K562 (cell line): ENCODE measurements around the gene NQO2. TPM values are rescaled to one million over a fixed set of nuclear protein-coding genes. Genes with fewer than 3 reads are reported as not detected.
"Not testable (repeated sequence)": the region's sequence is repeated elsewhere in the genome, so short reads cannot be mapped to it uniquely, and the experiment has no call there.

ENCODE experiments used
- AFF1 ChIP-seq, 2 experiments: fragments of 450-650 bp; IDR thresholded peaks; 2 replicates each; pipeline ENCODE4 v1.6.1; 2018; ENCODE audit warnings: mild to moderate bottlenecking in 2 of 2, low read depth in 1 of 2; ENCODE audit not compliant: partially characterized antibody in 2 of 2
- ATF1 ChIP-seq, 2 experiments: fragments of 450-650 bp in 1 of 2; IDR thresholded peaks; 2 replicates each; pipeline ENCODE4 v1.6.1; 2016; ENCODE audit warnings: missing compliant biosample characterization in 1 of 2, missing genetic modification characterization in 1 of 2
- EP400 ChIP-seq: fragments of 450-650 bp; IDR thresholded peaks from 2 replicates; pipeline ENCODE4 v1.6.1; 2017; ENCODE audit warnings: antibody characterized with exemption, mild to moderate bottlenecking, moderate library complexity
- GTF2A2 ChIP-seq: IDR thresholded peaks from 2 replicates; pipeline ENCODE4 v1.6.1; 2016; ENCODE audit warnings: mild to moderate bottlenecking, missing genetic modification characterization, missing compliant biosample characterization
- IRF9 ChIP-seq: fragments of 450-650 bp; IDR thresholded peaks from 2 replicates; pipeline ENCODE4 v1.6.1; 2016; ENCODE audit warnings: missing biosample characterization, missing genetic modification characterization
- MAX ChIP-seq: sonication (generic); formaldehyde crosslinking; IDR thresholded peaks from 2 replicates; pipeline ENCODE4 v1.9.0; 2022; ENCODE audit warnings: mild to moderate bottlenecking, missing genetic modification reagents
- MYC ChIP-seq, 2 experiments: fragments of 250-450 bp in 1 of 2; sonication (Bioruptor Pico) in 1 of 2; IDR thresholded peaks; 2 replicates each; pipeline versions ENCODE4 v1.5.1 to v1.6.1; 2012 to 2021; ENCODE audit warnings: low read depth in 2 of 2, borderline replicate concordance in 1 of 2, improper control_type of control experiment in 1 of 2, low read length in 1 of 2, mild to moderate bottlenecking in 1 of 2, moderate library complexity in 1 of 2
- NFIC ChIP-seq: fragments of 450-650 bp; IDR thresholded peaks from 2 replicates; pipeline ENCODE4 v1.6.1; 2017; ENCODE audit warnings: mild to moderate bottlenecking, inconsistent platforms
- THRB ChIP-seq: fragments of 450-650 bp; formaldehyde crosslinking; conservative IDR thresholded peaks from 2 replicates; pipeline ENCODE4 v1.4.0; 2022; ENCODE audit warnings: mild to moderate bottlenecking, missing genetic modification characterization
- ZNF175 ChIP-seq: fragments of 200-800 bp; sonication (Bioruptor generic); IDR thresholded peaks from 2 replicates; pipeline ENCODE4 v1.6.1; 2016; ENCODE audit warnings: low read depth, mild to moderate bottlenecking, missing genetic modification characterization, missing compliant biosample characterization
- ZNF76 ChIP-seq: fragments of 250-450 bp; sonication (Bioruptor Pico); IDR thresholded peaks from 2 replicates; pipeline ENCODE4 v1.4.0; 2020; ENCODE audit warnings: mild to moderate bottlenecking, moderate library complexity, borderline replicate concordance
- ZNF79 ChIP-seq: fragments of 250-450 bp; sonication (Bioruptor Pico); IDR thresholded peaks from 2 replicates; pipeline ENCODE4 v1.4.0; 2020; ENCODE audit warnings: low read depth, mild to moderate bottlenecking, moderate library complexity
- polyA plus RNA-seq, 8 experiments: library from polyadenylated mRNA; depleted of rRNA in 4 of 8; stranded (reverse) in 5 of 8; unstranded in 3 of 8; fragments of >200 nt; fragmentation: Nextera tagmentation in 2 of 8; fragmentation: Illumina TruSeq in 1 of 8; extraction: Ambion mirVana in 2 of 8; extraction: Trizol in 1 of 8; gene quantifications; 2 replicates each; pipeline versions ENCODE4 v1.2.1 to v1.2.3, GENCODE V29; 2011 to 2014; ENCODE audit warnings: inconsistent platforms in 1 of 8, missing spikeins in 1 of 8
- total RNA-seq, 7 experiments: library from RNA; depleted of rRNA in 6 of 7; stranded (reverse); fragments of >200 nt in 6 of 7; fragmentation: Illumina TruSeq in 2 of 7; extraction: Trizol in 2 of 7; gene quantifications; 2 replicates each; pipeline versions ENCODE4 v1.2.1 to v1.2.3, GENCODE V29; 2011 to 2021; ENCODE audit warnings: low replicate concordance in 1 of 7
- TF ChIP-seq, protein P1 (sequence below): fragments of 450-650 bp; IDR thresholded peaks from 2 replicates; pipeline ENCODE4 v1.6.1; 2017; ENCODE audit warnings: antibody characterized with exemption, mild to moderate bottlenecking

NQO2 gene
- total and polyA plus RNA-seq, 9 of the 15 experiments (the other 6 are each of a cell fraction or from before 2014, with no cell fraction given), result 54.6 to 214 (median 116) TPM

DNA sequence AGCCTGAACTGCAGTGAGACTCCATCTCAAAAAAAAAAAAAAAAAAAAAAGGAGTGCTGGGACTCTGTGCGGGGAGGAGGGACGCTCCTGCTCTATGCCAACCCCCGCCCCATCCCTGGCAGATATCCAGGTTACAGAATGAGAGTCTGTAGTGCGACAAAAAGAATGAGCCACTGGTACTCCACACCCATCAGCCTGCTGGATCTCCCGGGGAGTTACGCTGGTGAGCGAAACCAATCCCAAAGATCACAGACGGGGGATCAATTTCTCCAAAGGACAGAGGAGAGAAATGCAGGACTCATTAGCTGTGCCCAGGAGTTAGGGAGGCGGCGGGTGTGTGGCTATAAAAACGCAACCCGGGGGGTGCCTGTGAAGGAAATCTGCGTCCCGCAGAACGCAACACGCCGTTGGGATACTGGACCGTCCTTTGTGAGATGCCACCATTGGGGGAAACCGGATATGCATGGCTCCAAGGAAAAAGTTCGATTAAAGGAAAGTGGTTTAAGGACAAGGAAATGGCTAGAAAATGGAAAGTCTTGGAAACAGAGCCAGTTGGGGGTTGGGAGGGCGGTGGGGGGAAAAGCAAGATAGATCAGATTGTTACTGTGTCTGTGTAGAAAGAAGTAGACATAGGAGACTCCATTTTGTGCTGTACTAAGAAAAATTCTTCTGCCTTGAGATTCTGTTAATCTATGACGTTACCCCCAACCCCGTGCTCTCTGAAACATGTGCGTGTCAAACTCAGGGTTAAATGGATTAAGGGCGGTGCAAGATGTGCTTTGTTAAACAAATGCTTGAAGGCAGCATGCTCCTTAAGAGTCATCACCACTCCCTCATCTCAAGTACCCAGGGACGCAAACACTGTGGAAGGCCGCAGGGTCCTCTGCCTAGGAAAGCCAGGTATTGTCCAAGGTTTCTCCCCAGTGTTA, 54.8 kb downstream of the NQO2 start (continued):
- TF ChIP-seq AFF1 (IDR thresholded peaks at IDR 0.05; ENCODE audit: low read depth in 1 of 2, partially characterized antibody in 2 of 2) (peak in 1 of 2 experiments; percentile 4), IRF9 (0 out of 2 replicates have a peak, but pooled peaks have one; percentile 54), ZNF76 (CRISPR knock-in tag) (peak; percentile 89), NFIC (peak; percentile 83), ZNF175 (CRISPR knock-in tag) (peak; percentile 68; the same call in 1 of the 2 replicates), THRB (CRISPR knock-in tag) (0 out of 2 replicates have a peak, but pooled peaks have one; percentile 46), MAX (CRISPR knock-in tag) (peak; percentile 58), GTF2A2 (tag) (peak; percentile 60; the same call in 1 of the 2 replicates), MYC (IDR thresholded peaks at IDR 0.05; ENCODE audit: low read depth, low read length) (0 out of 2 replicates have a peak, but pooled peaks have one; percentile 22), MYC (CRISPR knock-in tag; IDR thresholded peaks at IDR 0.05; ENCODE audit: borderline replicate concordance, low read depth) (peak; percentile 62), EP400 (peak; percentile 37; the same call in 1 of the 2 replicates), ATF1 (tag; IDR thresholded peaks at IDR 0.05) (peak; percentile 50; the same call in 1 of the 2 replicates), ZNF79 (CRISPR knock-in tag) (peak; percentile 27; the same call in 1 of the 2 replicates)
- TF ChIP-seq, protein P1, sequence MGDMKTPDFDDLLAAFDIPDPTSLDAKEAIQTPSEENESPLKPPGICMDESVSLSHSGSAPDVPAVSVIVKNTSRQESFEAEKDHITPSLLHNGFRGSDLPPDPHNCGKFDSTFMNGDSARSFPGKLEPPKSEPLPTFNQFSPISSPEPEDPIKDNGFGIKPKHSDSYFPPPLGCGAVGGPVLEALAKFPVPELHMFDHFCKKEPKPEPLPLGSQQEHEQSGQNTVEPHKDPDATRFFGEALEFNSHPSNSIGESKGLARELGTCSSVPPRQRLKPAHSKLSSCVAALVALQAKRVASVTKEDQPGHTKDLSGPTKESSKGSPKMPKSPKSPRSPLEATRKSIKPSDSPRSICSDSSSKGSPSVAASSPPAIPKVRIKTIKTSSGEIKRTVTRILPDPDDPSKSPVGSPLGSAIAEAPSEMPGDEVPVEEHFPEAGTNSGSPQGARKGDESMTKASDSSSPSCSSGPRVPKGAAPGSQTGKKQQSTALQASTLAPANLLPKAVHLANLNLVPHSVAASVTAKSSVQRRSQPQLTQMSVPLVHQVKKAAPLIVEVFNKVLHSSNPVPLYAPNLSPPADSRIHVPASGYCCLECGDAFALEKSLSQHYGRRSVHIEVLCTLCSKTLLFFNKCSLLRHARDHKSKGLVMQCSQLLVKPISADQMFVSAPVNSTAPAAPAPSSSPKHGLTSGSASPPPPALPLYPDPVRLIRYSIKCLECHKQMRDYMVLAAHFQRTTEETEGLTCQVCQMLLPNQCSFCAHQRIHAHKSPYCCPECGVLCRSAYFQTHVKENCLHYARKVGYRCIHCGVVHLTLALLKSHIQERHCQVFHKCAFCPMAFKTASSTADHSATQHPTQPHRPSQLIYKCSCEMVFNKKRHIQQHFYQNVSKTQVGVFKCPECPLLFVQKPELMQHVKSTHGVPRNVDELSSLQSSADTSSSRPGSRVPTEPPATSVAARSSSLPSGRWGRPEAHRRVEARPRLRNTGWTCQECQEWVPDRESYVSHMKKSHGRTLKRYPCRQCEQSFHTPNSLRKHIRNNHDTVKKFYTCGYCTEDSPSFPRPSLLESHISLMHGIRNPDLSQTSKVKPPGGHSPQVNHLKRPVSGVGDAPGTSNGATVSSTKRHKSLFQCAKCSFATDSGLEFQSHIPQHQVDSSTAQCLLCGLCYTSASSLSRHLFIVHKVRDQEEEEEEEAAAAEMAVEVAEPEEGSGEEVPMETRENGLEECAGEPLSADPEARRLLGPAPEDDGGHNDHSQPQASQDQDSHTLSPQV, result peak; percentile 98
- not testable (repeated sequence) for TF ChIP-seq ATF1 (CRISPR knock-in tag; IDR thresholded peaks at IDR 0.05)
